Bronchial epithelial cell (primary cell): ENCODE results near the gene TRIM66. TPM values are rescaled to one million over a fixed set of nuclear protein-coding genes. Genes with fewer than 3 reads are reported as not detected.
A peak's percentile ranks its signal among the peaks of the same experiment; 100 is the strongest.

Experiments
- DNase-seq: peaks from one replicate; pipeline ENCODE4 v3.0.0-alpha.2; 2010; ENCODE audit warnings: low read depth
- FAIRE-seq: peaks from 2 replicates; lab custom pipeline; 2011; peaks lifted over from hg19 to GRCh38; lab: Jason Lieb, UNC
- H3K27me3 ChIP-seq: 2 replicates; pipeline ENCODE4 v1.5.1; 2011; ENCODE audit warnings: low read length; ENCODE audit not compliant: control insufficient read depth, insufficient read depth
- H3K36me3 ChIP-seq: 2 replicates; pipeline ENCODE4 v1.5.1; 2011; ENCODE audit warnings: low read length; ENCODE audit not compliant: control insufficient read depth, insufficient read depth
- H3K4me3 ChIP-seq: 2 replicates; pipeline ENCODE4 v1.5.1; 2011; ENCODE audit warnings: mild to moderate bottlenecking, low read depth, low read length, control low read depth
- total RNA-seq: library from RNA; depleted of rRNA; stranded (reverse); fragments of >200 nt; gene quantifications from 2 replicates; pipeline ENCODE4 v1.2.1, GENCODE V29; 2014
- TF ChIP-seq, protein P1 (sequence below): IDR thresholded peaks from 2 replicates; pipeline ENCODE4 v1.5.1; 2011; ENCODE audit warnings: mild to moderate bottlenecking, moderate library complexity, low read length, control low read depth, inconsistent platforms; ENCODE audit not compliant: insufficient read depth, severe bottlenecking

Gene TRIM66
- total RNA-seq, 1 donor from 2014 or later: 4.2 TPM

DNA sequence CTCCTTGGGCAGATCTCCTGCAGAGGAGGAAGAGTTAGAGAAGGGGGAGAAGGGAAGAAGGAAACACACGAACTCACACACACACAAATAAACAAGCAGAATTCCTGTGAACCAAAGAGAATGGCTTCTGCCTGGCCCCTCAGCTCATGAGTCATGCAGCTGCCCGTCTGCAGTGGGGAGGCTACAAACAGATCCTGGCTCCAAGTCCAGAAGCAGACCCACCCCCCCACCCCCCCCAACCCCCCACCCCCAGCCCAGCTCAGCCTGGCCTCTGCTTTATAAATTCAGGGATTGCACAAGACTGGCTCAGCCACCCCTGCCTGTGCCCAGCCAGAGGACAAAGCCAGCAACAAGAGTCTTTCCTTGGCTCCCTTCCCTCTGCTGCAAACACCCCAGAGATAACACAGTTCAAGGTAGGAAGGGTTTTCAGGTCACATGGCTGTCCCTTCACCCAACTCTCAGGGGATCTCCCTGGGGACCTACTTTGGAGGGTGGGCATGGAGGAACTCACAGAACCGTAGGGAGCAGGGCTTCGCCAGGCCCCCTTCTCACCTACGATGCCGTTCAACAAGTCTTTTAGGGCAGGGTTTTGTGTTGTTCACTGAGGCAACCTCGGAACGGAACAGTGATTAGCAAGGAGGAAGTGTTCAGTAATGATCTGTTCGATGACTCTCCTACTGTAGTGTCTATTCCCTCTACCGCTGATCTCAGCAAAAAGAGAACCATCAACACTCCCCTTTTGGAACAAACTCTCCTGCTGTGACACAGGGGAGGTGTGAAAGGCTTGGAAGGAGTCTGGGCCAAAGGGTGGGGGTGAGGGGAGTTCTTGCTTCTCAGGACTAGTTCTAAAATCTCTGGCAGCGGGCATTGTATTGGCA lies 35.6 kb upstream of the TRIM66 start:
- peak; percentile 93 for FAIRE-seq
- TF ChIP-seq, protein P1, sequence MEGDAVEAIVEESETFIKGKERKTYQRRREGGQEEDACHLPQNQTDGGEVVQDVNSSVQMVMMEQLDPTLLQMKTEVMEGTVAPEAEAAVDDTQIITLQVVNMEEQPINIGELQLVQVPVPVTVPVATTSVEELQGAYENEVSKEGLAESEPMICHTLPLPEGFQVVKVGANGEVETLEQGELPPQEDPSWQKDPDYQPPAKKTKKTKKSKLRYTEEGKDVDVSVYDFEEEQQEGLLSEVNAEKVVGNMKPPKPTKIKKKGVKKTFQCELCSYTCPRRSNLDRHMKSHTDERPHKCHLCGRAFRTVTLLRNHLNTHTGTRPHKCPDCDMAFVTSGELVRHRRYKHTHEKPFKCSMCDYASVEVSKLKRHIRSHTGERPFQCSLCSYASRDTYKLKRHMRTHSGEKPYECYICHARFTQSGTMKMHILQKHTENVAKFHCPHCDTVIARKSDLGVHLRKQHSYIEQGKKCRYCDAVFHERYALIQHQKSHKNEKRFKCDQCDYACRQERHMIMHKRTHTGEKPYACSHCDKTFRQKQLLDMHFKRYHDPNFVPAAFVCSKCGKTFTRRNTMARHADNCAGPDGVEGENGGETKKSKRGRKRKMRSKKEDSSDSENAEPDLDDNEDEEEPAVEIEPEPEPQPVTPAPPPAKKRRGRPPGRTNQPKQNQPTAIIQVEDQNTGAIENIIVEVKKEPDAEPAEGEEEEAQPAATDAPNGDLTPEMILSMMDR: no peak
- peaks cover 10% of the 10 kb centered on the region for H3K36me3 ChIP-seq
- peak; percentile 76 for DNase-seq
- H3K27me3 ChIP-seq: no peaks in the 10 kb centered on the region
- no peak overlapping the region for H3K4me3 ChIP-seq

DNA sequence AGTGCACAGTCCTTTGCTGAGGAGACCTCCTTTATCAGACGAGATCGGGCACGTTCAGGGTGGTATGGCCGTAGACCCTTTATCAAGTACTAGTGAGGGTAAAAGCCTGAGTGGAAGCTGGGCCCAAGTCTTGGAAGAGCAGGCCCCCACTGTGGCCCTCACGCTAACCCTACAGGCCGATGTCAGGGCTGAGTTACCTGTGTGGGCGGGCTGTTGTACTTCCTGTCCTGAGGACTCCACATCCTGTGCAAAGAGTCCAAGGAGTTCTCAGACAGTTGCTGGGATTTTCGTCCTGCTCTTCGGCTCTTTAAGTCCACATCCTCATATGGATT lies 35.0 kb upstream of the TRIM66 start:
- FAIRE-seq (no peak), DNase-seq (no peak)
- H3K4me3 ChIP-seq: no peak overlapping the region
- TF ChIP-seq, protein P1: no peak
- peaks cover 13% of the 10 kb centered on the region for H3K36me3 ChIP-seq
- H3K27me3 ChIP-seq: no peaks in the 10 kb centered on the region

DNA sequence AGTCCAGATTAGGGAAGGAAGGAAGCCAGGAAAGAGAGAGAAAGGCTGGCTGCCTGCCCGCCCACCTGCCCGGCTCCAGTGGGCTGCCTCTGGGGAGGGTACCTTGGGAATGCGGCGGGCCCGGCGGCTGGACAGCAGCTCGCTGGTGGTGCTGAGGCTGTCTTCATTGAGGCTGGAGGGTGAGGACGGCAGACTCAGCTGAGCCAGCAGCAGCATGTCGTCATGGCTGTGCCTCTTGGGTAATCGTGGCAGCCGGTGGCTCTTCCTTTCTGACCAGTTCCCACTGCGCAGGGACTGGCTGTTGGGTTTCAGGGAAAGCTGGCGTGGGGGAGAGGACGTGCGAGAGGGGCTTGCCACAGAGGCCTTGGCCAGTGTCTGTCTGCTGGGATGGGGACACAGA lies 33.0 kb upstream of the TRIM66 start:
- DNase-seq: no peak
- FAIRE-seq: no peak
- TF ChIP-seq, protein P1: no peak
- peaks cover 20% of the 10 kb centered on the region for H3K36me3 ChIP-seq
- H3K4me3 ChIP-seq: no peak overlapping the region
- no peaks in the 10 kb centered on the region for H3K27me3 ChIP-seq

DNA sequence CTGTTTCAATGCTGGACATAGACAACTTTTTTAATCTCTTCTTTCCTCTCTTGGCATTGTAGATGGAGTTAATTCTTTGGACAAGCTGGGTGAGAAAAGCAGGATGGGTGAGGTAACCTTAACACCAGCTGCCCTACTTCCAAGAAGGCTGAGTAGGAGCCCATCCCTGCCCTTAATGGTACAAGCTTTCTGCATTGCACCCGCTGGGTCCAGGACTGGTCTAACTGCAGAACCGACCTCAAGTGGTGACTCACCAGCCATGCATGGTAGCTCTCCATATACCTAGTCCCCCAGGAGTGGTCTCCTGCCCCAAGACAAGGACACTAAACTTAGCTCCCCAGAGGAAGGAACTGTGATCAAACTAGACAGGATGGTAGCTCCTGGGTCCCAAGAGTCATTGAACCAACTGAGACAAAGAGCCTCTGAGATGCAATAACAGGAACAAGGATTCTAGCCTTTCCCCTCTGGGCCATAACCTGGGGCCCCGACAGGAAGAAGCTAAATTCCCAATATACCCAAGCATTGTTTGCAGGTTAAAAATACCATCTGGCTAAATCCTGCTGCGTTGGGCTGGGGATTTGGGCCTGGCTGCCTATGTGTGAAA lies 32.3 kb upstream of the TRIM66 start:
- no peak overlapping the region for H3K4me3 ChIP-seq
- DNase-seq (no peak), FAIRE-seq (no peak)
- H3K36me3 ChIP-seq: peaks cover 21% of the 10 kb centered on the region
- TF ChIP-seq, protein P1: no peak
- H3K27me3 ChIP-seq: no peaks in the 10 kb centered on the region

DNA sequence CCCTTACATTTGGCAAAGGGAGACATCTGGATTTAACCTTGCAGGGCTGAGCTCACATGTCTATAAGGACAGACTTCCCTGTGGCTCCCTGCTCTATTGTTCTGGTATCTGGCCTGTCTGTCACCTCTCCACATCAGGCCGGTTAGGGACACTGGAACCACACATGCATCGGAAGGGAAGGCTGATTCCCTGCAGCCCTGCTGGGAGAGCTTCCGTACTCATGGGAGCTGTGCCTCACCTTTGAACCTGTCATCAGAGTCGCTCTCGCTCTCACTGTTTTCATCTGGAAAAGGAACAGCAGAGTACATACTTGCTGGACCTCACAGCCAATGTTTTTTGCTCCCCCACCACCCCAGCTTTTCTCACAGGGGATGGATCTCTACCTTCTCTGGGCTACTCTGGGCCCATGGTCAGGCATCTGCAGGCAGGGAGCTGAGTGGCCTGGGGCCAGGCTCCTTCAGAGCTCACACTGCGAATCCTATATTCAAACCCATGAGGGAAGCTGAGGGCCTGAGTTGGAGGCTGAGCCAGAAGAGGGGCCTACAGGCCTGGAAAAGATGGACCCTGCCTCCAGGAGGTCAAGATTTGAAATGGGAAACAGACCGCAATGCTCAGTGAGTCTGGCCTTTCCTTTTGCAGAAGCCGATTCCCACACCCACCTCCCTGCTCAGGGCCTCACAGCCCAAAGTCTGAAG lies 31.4 kb upstream of the TRIM66 start:
- Histone ChIP-seq H3K4me3 (no peak overlapping the region), H3K27me3 (no peaks in the 10 kb centered on the region), H3K36me3 (peaks cover 22% of the 10 kb centered on the region)
- TF ChIP-seq, protein P1: no peak
- DNase-seq (no peak), FAIRE-seq (no peak)
